GM20000 (cell line): Measurements from ENCODE around the gene C13orf46.
"Not testable (repeated sequence)": the region's sequence is repeated elsewhere in the genome, so short reads cannot be mapped to it uniquely, and the experiment has no call there.

Source experiments
- DNase-seq: peaks from one replicate; pipeline ENCODE4 v3.0.0; 2012; ENCODE audit warnings: low spot score
- CTCF ChIP-seq: IDR thresholded peaks from 2 replicates; pipeline ENCODE4 v1.5.1; 2012; ENCODE audit warnings: mild to moderate bottlenecking, control low read depth; ENCODE audit errors: extremely low read depth, missing control alignments

The C13orf46 gene

GRCh38 chr13:113989585-113990300, 15.9 kb upstream of the C13orf46 start:
- DNase-seq: no peak
- no peak for TF ChIP-seq CTCF

GRCh38 chr13:113988859-113989258, 15.0 kb upstream of the C13orf46 start:
- not testable (repeated sequence) for DNase-seq

GRCh38 chr13:113982296-113982661, 8.4 kb upstream of the C13orf46 start:
- TF ChIP-seq CTCF: no peak
- no peak for DNase-seq

- no peak for TF ChIP-seq CTCF
- no peak for DNase-seq
Observed at GRCh38 chr13:113981611-113982295, 7.9 kb upstream of the C13orf46 start.

GRCh38 chr13:113981194-113981605, 7.3 kb upstream of the C13orf46 start:
- no peak for TF ChIP-seq CTCF
- no peak for DNase-seq

- DNase-seq: no peak
- TF ChIP-seq CTCF: no peak
Observed at GRCh38 chr13:113980489-113981064, 6.7 kb upstream of the C13orf46 start.

- DNase-seq: no peak
- no peak for TF ChIP-seq CTCF
Observed at GRCh38 chr13:113979791-113980471, 6.1 kb upstream of the C13orf46 start.
